ENCODE results near the gene PLXNC1.

The PLXNC1 gene

GRCh38 chr12:94127239-94128131, 20.9 kb upstream of the PLXNC1 start:
- DNase-seq = no peak
- intact Hi-C loops (cut with DNase I) = no loop called here

GRCh38 chr12:94128280-94128679, 20.1 kb upstream of the PLXNC1 start:
- no peak for DNase-seq
- intact Hi-C loops (cut with DNase I) = no loop called here

DNA sequence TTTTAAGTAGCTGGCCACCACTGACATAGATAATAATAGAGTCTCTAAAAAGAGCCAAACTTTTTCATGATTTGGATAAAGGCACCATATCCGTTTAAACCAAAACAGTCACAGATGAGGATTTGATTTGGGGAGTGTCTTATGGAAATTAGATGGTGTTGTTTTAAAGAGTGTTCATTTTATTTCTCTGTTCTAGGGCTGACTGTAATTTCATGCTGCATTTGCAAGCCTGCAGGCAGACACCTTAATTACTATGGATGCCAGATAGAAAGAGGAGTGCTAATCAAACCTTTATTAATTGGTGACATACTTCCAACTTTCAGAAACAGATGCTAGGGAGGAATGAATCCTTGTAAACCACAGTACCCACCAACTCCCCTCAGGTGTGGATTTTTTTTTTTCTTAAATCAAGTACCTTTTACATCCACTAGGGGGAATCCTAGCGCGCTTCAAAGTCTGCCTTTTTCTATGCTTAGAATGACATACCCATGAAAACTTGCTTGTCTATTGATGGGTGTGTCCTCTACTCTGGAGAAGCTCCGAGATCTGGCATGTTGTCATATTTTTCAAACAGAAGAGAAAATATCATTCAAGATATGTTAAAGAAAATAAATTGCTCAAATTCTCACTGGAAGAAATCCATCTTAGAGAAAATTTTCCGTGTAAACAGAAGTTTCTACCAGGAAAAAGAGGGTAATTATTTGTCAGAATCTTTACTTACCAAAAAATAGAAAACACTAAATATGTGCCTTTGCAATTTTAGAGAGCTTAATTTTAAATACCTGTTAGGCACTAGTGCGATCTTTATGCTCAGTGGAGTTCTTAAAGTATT, 14.2 kb upstream of the PLXNC1 start:
- intact Hi-C loops (cut with DNase I) = no loop called here
- DNase-seq = peak in 8 of 42 donors; percentile 15 to 63 (median 24)

DNA sequence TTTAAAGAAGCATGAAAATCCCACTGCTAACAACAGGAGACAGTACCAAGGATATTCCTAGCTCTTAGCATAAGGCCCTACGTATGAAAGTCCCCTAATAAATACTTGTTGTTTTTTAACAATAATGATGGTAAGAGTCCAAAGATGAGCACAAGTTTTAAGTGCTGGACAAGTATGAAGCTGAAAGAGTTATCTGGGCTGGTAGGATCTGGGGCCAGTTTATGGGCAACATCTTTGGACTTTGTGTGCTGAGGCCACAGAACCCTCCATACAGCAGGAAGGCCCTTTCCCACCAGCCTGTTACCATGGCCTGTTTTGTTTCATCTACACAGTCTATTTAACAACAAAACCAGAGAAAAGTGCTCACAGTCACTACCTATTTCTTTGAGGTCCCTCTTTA, 12.5 kb upstream of the PLXNC1 start:
- no peak for DNase-seq
- intact Hi-C loops (cut with DNase I) = no loop called here

DNA sequence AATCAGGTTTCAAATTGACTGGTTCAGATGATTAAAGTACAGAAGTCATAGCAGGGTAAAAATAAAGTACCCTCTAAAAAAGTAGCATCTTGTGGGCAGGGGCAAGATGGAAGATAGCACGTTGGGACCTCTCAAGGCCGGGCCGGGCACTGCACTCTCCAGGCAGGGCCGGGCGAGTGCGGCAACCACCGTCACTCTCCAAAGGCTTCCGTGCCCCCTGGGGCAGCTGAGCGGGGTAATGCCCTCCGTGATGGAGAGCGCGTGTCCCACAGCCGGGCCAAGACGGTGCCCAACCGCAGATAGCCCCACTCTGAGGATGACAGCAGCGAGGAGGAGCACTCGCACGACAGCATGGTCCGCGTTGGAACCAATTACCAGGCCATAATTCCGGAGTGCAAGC, 8.6 kb upstream of the PLXNC1 start:
- intact Hi-C loops (cut with DNase I) = loop anchor here (10.0 kb wide), 1 partner anchor 325 kb away; no protein-coding TSS in a partner anchor
- no peak for DNase-seq

DNA sequence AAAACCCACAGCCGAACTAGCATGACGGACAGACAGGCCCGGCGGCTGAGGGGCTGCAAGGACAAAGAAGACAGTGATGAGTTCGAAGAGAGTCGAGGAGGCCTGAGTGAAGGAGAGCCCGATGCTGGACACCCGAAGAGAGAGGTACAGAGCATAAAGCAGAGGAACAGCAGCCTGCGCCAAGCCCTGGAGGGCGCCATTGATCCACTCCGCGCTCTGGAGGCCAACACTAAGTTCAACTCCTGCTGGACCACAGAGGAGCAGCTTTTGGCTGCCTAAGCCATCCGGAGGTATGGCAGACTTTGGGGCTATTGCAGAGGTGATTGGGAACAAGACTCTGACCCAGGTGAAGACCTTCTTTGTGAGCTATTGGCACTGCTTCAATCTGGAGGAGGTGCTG, 7.8 kb upstream of the PLXNC1 start:
- intact Hi-C loops (cut with DNase I) = loop anchor here (10.0 kb wide), 1 partner anchor 324 kb away; no protein-coding TSS in a partner anchor
- DNase-seq = no peak

- intact Hi-C loops (cut with DNase I) = loop anchor here (10.0 kb wide), 1 partner anchor 324 kb away; no protein-coding TSS in a partner anchor
- no peak for DNase-seq
These were observed 7.2 kb upstream of the PLXNC1 start for GRCh38 chr12:94141004-94141764.

- intact Hi-C loops (cut with DNase I) = loop anchor here (10.0 kb wide), 1 partner anchor 323 kb away; no protein-coding TSS in a partner anchor
These were observed 6.5 kb upstream of the PLXNC1 start for GRCh38 chr12:94141892-94142291.

GRCh38 chr12:94143438-94143837, 4.9 kb upstream of the PLXNC1 start:
- DNase-seq = no peak
- intact Hi-C loops (cut with DNase I) = loop anchor here (10.0 kb wide), 1 partner anchor 321 kb away; no protein-coding TSS in a partner anchor

More at GRCh38 chr12:94141892-94142291, 6.5 kb upstream of the PLXNC1 start:
- no peak for DNase-seq

GRCh38 chr12:94143951-94144350, 4.4 kb upstream of the PLXNC1 start:
- intact Hi-C loops (cut with DNase I) = loop anchor here (10.0 kb wide), 1 partner anchor 321 kb away; no protein-coding TSS in a partner anchor
- DNase-seq = no peak

- intact Hi-C loops (cut with DNase I) = loop anchor here (5.0 to 10.0 kb wide), 2 partner anchors 320 to 388 kb away; no protein-coding TSS in a partner anchor
- no peak for DNase-seq
These were observed 3.6 kb upstream of the PLXNC1 start for GRCh38 chr12:94144781-94145180.

DNA sequence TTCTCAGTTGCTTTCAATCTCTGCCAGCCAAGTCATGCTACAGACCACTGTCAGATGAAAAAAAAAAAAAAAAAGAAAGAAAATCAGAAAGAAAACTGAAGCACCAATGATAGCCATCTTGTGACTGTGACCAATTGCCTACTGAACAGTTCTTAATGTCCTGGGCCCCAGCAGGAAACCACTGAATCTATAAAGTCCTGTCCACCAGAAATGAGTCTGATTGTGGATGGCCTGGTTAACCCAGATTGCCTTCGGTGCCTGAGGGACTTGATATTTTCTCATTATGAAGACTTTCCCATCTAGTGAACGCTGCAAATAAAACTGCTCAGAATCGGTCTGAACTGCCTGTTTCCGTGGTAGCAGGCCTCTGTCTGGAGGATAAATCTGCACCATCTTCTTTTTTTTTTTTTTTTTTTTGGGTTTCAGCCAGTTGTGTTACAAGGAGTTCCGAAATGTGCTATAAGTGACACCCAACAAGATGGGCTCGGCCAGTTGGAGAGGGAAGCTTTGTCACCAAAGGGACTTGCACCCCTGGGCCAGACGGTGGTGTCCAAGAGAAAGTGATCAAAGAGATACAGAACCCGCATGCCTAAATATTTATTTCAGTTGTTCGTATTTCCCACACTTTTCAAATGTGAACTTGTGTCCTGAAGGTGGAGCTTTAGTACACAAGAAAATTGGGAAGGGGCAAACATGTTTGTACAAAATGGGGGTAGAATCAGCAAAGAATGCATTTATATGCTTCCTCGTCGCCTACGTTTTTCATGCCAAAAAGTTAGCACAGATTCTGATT, 3.0 kb upstream of the PLXNC1 start:
- peak in 15 of 42 donors; percentile 8 to 60 (median 26) for DNase-seq
- intact Hi-C loops (cut with DNase I) = loop anchor here (5.0 to 10.0 kb wide), 2 partner anchors 319 to 387 kb away; no protein-coding TSS in a partner anchor

GRCh38 chr12:94146166-94146936, 2.0 kb upstream of the PLXNC1 start:
- intact Hi-C loops (cut with DNase I) = loop anchor here (5.0 to 10.0 kb wide), 2 partner anchors 318 to 386 kb away; no protein-coding TSS in a partner anchor
- DNase-seq = no peak

- intact Hi-C loops (cut with DNase I) = loop anchor here (5.0 to 10.0 kb wide), 2 partner anchors 317 to 385 kb away; no protein-coding TSS in a partner anchor
- no peak for DNase-seq
These were observed 888 bp upstream of the PLXNC1 start for GRCh38 chr12:94147387-94147990.

- intact Hi-C loops (cut with DNase I) = loop anchor here (2.0 to 10.0 kb wide), 3 partner anchors 38 to 384 kb away; no protein-coding TSS in a partner anchor
- DNase-seq = peak in 4 of 42 donors; percentile 15 to 85 (median 82)
These were observed 352 bp downstream of the PLXNC1 start for GRCh38 chr12:94148739-94149118.

- DNase-seq = peak in 33 of 42 donors; percentile 15 to 68 (median 44)
- intact Hi-C loops (cut with DNase I) = loop anchor here (2.0 to 10.0 kb wide), 3 partner anchors 38 to 383 kb away; no protein-coding TSS in a partner anchor
These were observed 873 bp downstream of the PLXNC1 start for GRCh38 chr12:94149119-94149780.

All from head of caudate nucleus (tissue), 42 donors.